Osteoblast (primary cell): Measurements from ENCODE around the gene KRTAP5-2. TPM values are rescaled to one million over a fixed set of nuclear protein-coding genes. Genes with fewer than 3 reads are reported as not detected.
A peak's percentile ranks its signal among the peaks of the same experiment; 100 is the strongest.

Experiments
- DNase-seq: peaks from one replicate; pipeline ENCODE4 v3.0.0; 2011; ENCODE audit warnings: low spot score, mixed read lengths; ENCODE audit not compliant: insufficient read length; ENCODE audit errors: missing footprints
- H2AFZ ChIP-seq: 2 replicates; pipeline ENCODE4 v1.6.0; 2011; ENCODE audit warnings: mild to moderate bottlenecking, low read length
- H3K27ac ChIP-seq: 2 replicates; pipeline ENCODE4 v1.5.1; 2011; ENCODE audit warnings: mild to moderate bottlenecking, low read depth, low read length, moderate library complexity
- H3K27me3 ChIP-seq: 2 replicates; pipeline ENCODE4 v1.6.0; 2012; ENCODE audit warnings: mild to moderate bottlenecking, control low read depth, inconsistent platforms, low read length, moderate library complexity; ENCODE audit not compliant: insufficient read depth
- H3K36me3 ChIP-seq: 2 replicates; pipeline ENCODE4 v1.5.1; 2011; ENCODE audit warnings: mild to moderate bottlenecking, low read length, control low read depth, moderate library complexity; ENCODE audit not compliant: insufficient read depth
- H3K4me1 ChIP-seq: 2 replicates; pipeline ENCODE4 v1.5.1; 2011; ENCODE audit warnings: mild to moderate bottlenecking, low read length, control low read depth, moderate library complexity; ENCODE audit not compliant: insufficient read depth
- H3K4me2 ChIP-seq: 2 replicates; pipeline ENCODE4 v1.6.0; 2011; ENCODE audit warnings: mild to moderate bottlenecking, low read length; ENCODE audit not compliant: insufficient read depth
- H3K4me3 ChIP-seq: fragments of 200-600 bp; sonication (generic); 3 replicates; pipeline ENCODE4 v1.5.1; 2012; ENCODE audit warnings: mild to moderate bottlenecking, low read length, inconsistent platforms; ENCODE audit not compliant: insufficient read depth
- H3K79me2 ChIP-seq: 2 replicates; pipeline ENCODE4 v1.6.0; 2012; ENCODE audit warnings: mild to moderate bottlenecking, low read length, control low read depth, inconsistent platforms; ENCODE audit not compliant: insufficient read depth
- H3K9me3 ChIP-seq: 2 replicates; pipeline ENCODE4 v1.5.1; 2011; ENCODE audit warnings: low read depth, low read length, control low read depth
- H4K20me1 ChIP-seq: 2 replicates; pipeline ENCODE4 v1.6.0; 2012; ENCODE audit warnings: mild to moderate bottlenecking, low read length, control low read depth; ENCODE audit not compliant: insufficient read depth
- total RNA-seq: library from RNA; depleted of rRNA; stranded (reverse); fragments of >200 nt; gene quantifications from 2 replicates; pipeline ENCODE4 v1.2.3, GENCODE V29; 2012
- TF ChIP-seq, protein P1 (sequence below): IDR thresholded peaks from 2 replicates; pipeline ENCODE4 v1.5.1; 2011; ENCODE audit warnings: mild to moderate bottlenecking, low read depth, low read length, moderate library complexity; ENCODE audit errors: extremely low read depth

Gene KRTAP5-2
- total RNA-seq, 1 donor: not detected

DNA sequence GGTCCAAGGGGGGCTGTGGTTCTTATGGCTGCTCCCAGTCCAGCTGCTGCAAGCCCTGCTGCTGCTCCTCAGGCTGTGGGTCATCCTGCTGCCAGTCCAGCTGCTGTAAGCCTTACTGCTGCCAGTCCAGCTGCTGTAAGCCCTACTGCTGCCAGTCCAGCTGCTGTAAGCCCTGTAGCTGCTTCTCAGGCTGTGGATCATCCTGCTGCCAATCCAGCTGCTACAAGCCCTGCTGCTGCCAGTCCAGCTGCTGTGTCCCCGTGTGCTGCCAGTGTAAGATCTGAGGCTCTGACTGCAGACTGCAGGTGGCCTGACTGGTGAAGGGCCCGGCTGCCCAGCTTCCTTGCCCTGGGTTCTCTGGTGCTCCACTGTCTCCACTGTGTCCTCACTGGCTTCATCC, 32.2 kb upstream of the KRTAP5-2 start:
- Histone ChIP-seq H3K36me3 (no peaks in the 10 kb centered on the region), H3K27me3 (peaks cover 38% of the 10 kb centered on the region), H3K27ac (no peak overlapping the region), H3K4me3 (no peak overlapping the region), H3K9me3 (no peaks in the 10 kb centered on the region), H3K79me2 (no peaks in the 10 kb centered on the region), H3K4me2 (no peak overlapping the region), H4K20me1 (peaks cover 2% of the 10 kb centered on the region), H2AFZ (no peak overlapping the region), H3K4me1 (no peaks in the 10 kb centered on the region)
- peak; percentile 32 for DNase-seq
- TF ChIP-seq, protein P1, sequence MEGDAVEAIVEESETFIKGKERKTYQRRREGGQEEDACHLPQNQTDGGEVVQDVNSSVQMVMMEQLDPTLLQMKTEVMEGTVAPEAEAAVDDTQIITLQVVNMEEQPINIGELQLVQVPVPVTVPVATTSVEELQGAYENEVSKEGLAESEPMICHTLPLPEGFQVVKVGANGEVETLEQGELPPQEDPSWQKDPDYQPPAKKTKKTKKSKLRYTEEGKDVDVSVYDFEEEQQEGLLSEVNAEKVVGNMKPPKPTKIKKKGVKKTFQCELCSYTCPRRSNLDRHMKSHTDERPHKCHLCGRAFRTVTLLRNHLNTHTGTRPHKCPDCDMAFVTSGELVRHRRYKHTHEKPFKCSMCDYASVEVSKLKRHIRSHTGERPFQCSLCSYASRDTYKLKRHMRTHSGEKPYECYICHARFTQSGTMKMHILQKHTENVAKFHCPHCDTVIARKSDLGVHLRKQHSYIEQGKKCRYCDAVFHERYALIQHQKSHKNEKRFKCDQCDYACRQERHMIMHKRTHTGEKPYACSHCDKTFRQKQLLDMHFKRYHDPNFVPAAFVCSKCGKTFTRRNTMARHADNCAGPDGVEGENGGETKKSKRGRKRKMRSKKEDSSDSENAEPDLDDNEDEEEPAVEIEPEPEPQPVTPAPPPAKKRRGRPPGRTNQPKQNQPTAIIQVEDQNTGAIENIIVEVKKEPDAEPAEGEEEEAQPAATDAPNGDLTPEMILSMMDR: no peak

DNA sequence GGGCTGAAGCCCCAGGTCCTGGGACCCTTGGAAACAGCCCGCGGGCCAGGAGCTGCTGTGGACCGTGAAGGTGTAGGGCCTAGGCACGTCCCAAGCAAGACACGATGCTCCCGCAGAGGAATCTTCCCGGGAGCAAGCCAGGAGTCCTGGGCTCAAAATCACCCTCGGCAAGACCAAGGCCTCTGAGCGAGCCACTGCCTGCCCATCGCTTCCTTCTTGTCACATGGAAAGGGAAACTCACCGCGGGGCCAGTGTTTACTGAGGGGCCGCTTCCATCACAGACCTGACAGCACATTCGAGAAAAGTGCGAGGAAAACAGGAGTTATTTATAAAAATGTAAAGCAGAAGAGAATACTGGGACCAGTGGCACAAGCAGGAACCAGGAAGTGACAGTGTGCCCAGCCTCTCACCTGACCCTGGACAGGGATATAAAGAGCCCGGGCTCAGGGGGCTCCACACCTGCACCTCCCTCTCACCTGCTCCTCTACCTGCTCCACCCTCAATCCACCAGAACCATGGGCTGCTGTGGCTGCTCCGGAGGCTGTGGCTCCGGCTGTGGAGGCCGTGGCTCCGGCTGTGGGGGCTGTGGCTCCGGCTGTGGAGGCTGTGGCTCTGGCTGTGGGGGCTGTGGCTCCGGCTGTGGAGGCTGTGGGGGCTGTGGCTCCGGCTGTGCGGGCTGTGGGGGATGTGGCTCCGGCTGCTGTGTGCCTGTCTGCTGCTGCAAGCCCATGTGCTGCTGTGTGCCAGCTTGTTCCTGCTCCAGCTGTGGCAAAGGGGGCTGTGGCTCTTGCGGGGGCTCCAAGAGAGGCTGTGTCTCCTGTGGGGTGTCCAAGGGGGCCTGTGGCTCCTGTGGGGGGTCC, 31.5 kb upstream of the KRTAP5-2 start, which contains the start of gene KRTAP5-5:
KRTAP5-5 (plus strand) TSS at position 450 of the 860 bp plus-strand sequence; CDS start at position 516, 66 bp downstream.
- Histone ChIP-seq H2AFZ (no peak within 1 kb of the TSS), H3K4me3 (no peak within 1 kb of the TSS), H3K9me3 (no peaks in the 10 kb centered on the region), H4K20me1 (peaks cover 2% of the 10 kb centered on the region), H3K27ac (no peak within 1 kb of the TSS), H3K36me3 (no peaks in the 10 kb centered on the region), H3K4me1 (no peaks in the 10 kb centered on the region), H3K27me3 (peaks cover 38% of the 10 kb centered on the region), H3K79me2 (no peaks in the 10 kb centered on the region), H3K4me2 (no peak within 1 kb of the TSS)
- no peak for DNase-seq
- TF ChIP-seq, protein P1: no peak

DNA sequence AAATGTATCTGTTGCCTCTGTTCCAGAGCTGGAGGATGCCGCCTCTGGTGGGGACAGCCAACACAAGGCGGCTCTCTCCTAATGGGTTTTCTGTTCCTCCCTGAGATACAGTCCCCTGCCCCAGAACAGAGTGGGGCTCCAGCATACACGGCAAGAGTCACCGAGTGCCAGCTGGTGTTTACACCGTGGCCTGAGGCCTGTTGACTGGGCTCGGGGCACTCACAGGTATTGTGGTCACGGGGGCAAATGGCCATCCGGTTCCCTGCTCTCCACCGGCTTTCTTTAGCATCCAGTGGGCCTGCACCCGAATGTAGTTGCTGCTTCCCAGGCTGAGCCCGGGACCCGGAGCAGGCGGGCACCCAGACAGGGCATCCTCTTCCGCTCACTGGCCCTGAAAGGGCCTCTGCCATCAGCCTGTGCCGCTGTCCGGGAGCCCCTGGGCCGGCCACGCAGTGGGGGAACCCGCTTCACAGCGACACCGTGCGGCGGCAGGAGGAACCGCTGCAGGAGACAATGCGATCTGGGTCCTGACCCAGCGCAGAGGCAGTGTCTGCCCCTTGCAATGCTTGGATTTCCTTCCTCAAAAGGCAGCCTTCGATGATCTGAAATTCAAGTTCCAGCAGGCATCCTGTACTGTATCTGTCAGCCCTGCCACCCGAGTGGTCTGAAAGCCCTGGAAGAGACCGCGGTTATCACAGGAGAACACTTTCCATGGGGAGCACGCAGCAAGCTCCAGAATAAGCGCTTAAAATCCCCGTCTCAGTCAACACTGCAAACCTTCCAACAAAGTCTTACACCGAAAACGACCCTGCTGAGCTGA, 30.6 kb upstream of the KRTAP5-2 start:
- peaks cover 40% of the 10 kb centered on the region for H3K27me3 ChIP-seq
- H3K4me3 ChIP-seq: no peak overlapping the region
- H3K36me3 ChIP-seq: no peaks in the 10 kb centered on the region
- DNase-seq: peak; percentile 97
- peaks cover 2% of the 10 kb centered on the region for H4K20me1 ChIP-seq
- no peaks in the 10 kb centered on the region for H3K9me3 ChIP-seq
- H3K4me2 ChIP-seq: no peak overlapping the region
- no peaks in the 10 kb centered on the region for H3K79me2 ChIP-seq
- H3K27ac ChIP-seq: no peak overlapping the region
- no peak overlapping the region for H2AFZ ChIP-seq
- no peaks in the 10 kb centered on the region for H3K4me1 ChIP-seq
- TF ChIP-seq, protein P1: peak; percentile 83

DNA sequence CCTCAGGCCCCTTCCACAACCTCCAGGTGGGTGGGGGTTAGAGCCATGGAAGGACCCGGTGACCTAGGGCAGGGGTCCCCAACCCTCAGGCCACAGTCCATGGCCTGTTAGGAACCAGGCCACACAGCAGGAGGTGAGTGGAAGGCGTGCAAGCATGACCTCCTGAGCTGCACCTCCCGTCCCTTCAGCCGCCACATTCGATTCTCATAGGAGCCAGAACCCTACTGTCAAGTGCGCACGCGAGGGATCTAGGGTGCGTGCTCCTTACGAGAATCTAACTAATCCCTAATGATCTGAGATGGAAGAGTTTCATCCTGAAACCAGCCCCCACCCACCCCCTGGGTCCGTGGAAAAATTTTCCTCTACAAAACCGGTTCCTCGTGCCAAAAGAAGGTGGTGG, 27.4 kb upstream of the KRTAP5-2 start:
- no peak for DNase-seq
- H3K79me2 ChIP-seq: no peaks in the 10 kb centered on the region
- peaks cover 34% of the 10 kb centered on the region for H3K27me3 ChIP-seq
- no peaks in the 10 kb centered on the region for H3K4me1 ChIP-seq
- no peaks in the 10 kb centered on the region for H3K9me3 ChIP-seq
- H4K20me1 ChIP-seq: peaks cover 2% of the 10 kb centered on the region
- no peak overlapping the region for H2AFZ ChIP-seq
- TF ChIP-seq, protein P1: no peak
- H3K4me3 ChIP-seq: no peak overlapping the region
- H3K36me3 ChIP-seq: no peaks in the 10 kb centered on the region
- no peak overlapping the region for H3K27ac ChIP-seq
- H3K4me2 ChIP-seq: no peak overlapping the region
